HepG2 (cell line): ENCODE data around the gene TCF7L2. TPM values are rescaled to one million over a fixed set of nuclear protein-coding genes. Genes with fewer than 3 reads are reported as not detected.

Source experiments
- CEBPB ChIP-seq: IDR thresholded peaks from 2 replicates; pipeline ENCODE4 v1.6.1; 2011; ENCODE audit warnings: low read depth, low read length, improper control_type of control experiment, borderline replicate concordance
- FOXA3 ChIP-seq: IDR thresholded peaks from 2 replicates; pipeline ENCODE4 v1.6.1; 2016; ENCODE audit warnings: missing genetic modification reagents, missing compliant biosample characterization
- HDAC2 ChIP-seq: sonication (generic); formaldehyde crosslinking; IDR thresholded peaks from 2 replicates; pipeline ENCODE4 v1.4.0; 2020; ENCODE audit warnings: missing genetic modification reagents
- ZFX ChIP-seq: sonication (generic); formaldehyde crosslinking; IDR thresholded peaks from 2 replicates; pipeline ENCODE4 v1.4.0; 2020; ENCODE audit warnings: mild to moderate bottlenecking, low read depth, missing genetic modification reagents, moderate library complexity
- ZNF235 ChIP-seq: sonication (generic); formaldehyde crosslinking; IDR thresholded peaks from 2 replicates; pipeline ENCODE4 v1.8.1; 2023; ENCODE audit warnings: mild to moderate bottlenecking, missing genetic modification reagents, borderline replicate concordance
- ZNF547 ChIP-seq: sonication (generic); formaldehyde crosslinking; IDR thresholded peaks from 2 replicates; pipeline ENCODE4 v1.5.1; 2020; ENCODE audit warnings: mild to moderate bottlenecking, missing genetic modification reagents
- polyA plus RNA-seq, 8 experiments: library from polyadenylated mRNA; depleted of rRNA in 3 of 8; stranded (reverse) in 7 of 8; unstranded in 1 of 8; fragments of >200 nt; fragmentation: Illumina TruSeq in 4 of 8; extraction: Trizol in 4 of 8; gene quantifications; 2 replicates each; pipeline versions ENCODE4 v1.2.1 to v1.2.3, GENCODE V29; 2011 to 2016; ENCODE audit warnings: low read depth in 4 of 8, missing spikeins in 1 of 8, mixed read lengths in 1 of 8; ENCODE audit not compliant: insufficient read depth in 1 of 8
- total RNA-seq, 5 experiments: library from RNA; depleted of rRNA; stranded (reverse); fragments of >200 nt; fragmentation: Illumina TruSeq; extraction: Trizol; gene quantifications; 2 replicates each; pipeline ENCODE4 v1.2.3, GENCODE V29; 2016; ENCODE audit warnings: low read depth in 1 of 5
- TF ChIP-seq, protein P1 (sequence below): sonication (generic); formaldehyde crosslinking; IDR thresholded peaks from 2 replicates; pipeline ENCODE4 v1.4.0; 2020; ENCODE audit warnings: missing genetic modification reagents
- TF ChIP-seq, protein P2 (sequence below): sonication (generic); formaldehyde crosslinking; IDR thresholded peaks from 2 replicates; pipeline ENCODE4 v1.5.1; 2020; ENCODE audit warnings: mild to moderate bottlenecking, missing genetic modification reagents

Gene TCF7L2
- total and polyA plus RNA-seq, 2 of the 13 experiments (the other 11 are each of a cell fraction or from before 2014, with no cell fraction given): 3.9 to 13.7 TPM

DNA sequence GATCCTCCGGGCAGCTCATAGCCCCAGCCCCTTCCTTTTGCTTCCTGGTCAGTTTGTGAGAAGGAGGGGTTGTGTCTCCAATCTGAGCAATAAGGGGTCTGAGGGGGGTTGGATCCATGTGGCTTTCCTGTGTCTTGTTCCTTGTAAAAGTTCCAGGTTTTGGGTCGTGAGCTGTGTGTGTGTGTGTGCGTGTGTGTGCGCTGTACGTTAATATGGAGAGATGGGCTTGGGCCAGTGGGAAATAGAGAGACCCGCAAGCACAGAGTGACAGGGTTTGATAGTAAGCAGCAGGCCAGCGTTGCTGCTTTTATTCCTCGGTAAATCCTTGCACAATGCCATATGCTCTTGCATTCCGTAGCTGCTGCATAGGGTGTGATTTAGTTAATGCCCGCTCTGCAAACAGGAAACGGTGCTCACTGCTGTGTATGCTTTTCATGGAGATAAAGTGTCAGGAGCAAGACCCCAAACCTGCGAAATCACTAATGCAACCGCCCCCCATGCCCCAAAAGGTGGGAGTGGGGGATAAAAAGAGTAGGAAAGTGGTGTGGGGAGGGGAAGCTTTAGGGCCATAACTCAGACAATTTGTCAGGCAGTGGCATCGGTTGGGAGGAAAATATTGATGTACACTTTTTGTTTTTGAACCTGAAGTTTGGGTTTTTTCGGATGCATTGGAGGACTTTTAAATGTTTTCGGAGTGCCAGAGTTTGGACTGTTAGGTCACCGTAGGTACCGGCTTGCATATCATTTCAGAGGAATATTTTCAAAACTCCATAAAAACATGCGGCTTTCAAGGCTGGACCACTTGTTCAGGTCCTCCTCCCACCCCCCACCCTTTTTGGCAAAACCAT is 108.7 kb downstream of the TCF7L2 start (continued):
- TF ChIP-seq, protein P1, sequence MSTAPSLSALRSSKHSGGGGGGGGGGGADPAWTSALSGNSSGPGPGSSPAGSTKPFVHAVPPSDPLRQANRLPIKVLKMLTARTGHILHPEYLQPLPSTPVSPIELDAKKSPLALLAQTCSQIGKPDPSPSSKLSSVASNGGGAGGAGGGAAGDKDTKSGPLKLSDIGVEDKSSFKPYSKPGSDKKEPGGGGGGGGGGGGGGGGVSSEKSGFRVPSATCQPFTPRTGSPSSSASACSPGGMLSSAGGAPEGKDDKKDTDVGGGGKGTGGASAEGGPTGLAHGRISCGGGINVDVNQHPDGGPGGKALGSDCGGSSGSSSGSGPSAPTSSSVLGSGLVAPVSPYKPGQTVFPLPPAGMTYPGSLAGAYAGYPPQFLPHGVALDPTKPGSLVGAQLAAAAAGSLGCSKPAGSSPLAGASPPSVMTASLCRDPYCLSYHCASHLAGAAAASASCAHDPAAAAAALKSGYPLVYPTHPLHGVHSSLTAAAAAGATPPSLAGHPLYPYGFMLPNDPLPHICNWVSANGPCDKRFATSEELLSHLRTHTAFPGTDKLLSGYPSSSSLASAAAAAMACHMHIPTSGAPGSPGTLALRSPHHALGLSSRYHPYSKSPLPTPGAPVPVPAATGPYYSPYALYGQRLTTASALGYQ (CRISPR knock-in tag): no peak
- TF ChIP-seq ZFX (0 out of 2 replicates have a peak, but pooled peaks have one; percentile 8), HDAC2 (CRISPR knock-in tag) (0 out of 2 replicates have a peak, but pooled peaks have one; percentile 25), CEBPB (peak; percentile 76), FOXA3 (CRISPR knock-in tag) (peak; percentile 27; the same call in 1 of the 2 replicates), ZNF547 (CRISPR knock-in tag) (0 out of 2 replicates have a peak, but pooled peaks have one; percentile 41), ZNF235 (CRISPR knock-in tag) (no peak)
- TF ChIP-seq, protein P2, sequence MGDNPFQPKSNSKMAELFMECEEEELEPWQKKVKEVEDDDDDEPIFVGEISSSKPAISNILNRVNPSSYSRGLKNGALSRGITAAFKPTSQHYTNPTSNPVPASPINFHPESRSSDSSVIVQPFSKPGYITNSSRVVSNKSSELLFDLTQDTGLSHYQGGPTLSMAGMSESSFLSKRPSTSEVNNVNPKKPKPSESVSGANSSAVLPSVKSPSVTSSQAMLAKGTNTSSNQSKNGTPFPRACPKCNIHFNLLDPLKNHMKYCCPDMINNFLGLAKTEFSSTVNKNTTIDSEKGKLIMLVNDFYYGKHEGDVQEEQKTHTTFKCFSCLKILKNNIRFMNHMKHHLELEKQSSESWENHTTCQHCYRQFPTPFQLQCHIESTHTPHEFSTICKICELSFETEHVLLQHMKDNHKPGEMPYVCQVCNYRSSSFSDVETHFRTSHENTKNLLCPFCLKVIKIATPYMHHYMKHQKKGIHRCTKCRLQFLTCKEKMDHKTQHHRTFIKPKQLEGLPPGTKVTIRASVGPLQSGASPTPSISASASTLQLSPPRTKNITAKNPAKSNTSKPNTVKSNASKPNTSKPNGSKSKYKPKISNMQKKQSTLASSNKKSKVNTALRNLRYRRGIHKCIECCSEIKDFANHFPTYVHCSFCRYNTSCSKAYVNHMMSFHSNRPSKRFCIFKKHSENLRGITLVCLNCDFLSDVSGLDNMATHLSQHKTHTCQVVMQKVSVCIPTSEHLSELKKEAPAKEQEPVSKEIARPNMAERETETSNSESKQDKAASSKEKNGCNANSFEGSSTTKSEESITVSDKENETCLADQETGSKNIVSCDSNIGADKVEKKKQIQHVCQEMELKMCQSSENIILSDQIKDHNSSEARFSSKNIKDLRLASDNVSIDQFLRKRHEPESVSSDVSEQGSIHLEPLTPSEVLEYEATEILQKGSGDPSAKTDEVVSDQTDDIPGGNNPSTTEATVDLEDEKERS: 0 out of 2 replicates have a peak, but pooled peaks have one; percentile 33
- TF ChIP-seq, all 625 proteins: peak for 26
